ENCODE data around the gene PRM3. TPM values are rescaled to one million over a fixed set of nuclear protein-coding genes. Genes with fewer than 3 reads are reported as not detected.
A peak's percentile ranks its signal among the peaks of the same experiment; 100 is the strongest.

PRM3 gene
- total RNA-seq, 2 experiments from 2014 or later: not detected

DNA sequence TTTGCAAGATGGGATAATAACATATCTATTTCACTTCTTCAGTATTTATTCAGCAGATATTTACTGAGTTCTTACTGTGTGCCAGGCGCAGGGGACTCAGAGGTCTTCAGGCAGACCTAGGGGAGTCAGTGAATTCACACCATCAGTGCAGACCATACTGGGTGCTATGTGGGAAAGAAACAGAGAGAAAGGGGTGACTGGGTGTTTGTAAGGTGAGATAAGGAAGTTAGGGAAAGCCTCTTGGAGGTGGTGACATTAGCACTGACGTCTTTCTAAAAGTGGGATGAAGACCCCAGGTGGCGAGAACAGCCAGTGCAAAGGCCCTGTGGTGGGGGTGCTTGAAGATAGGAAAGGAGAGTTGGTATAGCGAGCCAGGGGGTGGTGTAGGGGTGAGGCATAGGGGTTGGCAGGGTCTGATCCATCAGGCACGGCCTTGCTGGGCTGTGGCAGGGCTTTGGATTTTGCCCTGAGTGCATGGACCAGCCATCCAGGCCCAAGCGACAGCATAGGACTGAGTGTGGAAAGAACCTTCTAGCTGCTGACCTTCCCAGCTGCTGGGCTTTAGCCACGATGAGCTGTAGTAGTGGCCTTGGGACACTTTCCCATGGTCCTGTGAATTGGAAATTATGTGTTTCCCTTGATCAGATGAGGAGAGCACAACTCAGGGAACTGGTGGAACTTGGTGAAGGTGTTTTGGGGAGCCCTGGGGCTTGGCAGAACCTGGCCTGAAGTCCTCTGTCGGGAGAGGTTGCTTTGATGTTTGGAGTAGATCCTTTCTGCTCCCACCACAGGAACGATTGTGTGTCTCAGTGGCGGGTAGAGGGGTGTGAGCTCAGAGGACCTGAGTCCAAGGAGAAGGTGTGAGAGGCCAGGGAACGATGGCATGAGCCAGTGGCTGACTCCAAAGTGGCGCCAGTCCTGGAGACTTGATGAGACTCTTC, 13.5 kb downstream of the PRM3 start:
- no peak for DNase-seq (ENCODE audit: low spot score)
- no peak overlapping the region for H3K4me2 ChIP-seq (ENCODE audit: low read length)
- intact Hi-C loops (cut with micrococcal nuclease; ENCODE audit: unreplicated experiment): no loop called here
- H3K4me3 ChIP-seq (ENCODE audit: low read depth, low read length, poor library complexity, severe bottlenecking): no peak overlapping the region
- no TSS peak for BruUV-seq (replicated peaks)
- no peaks in the 10 kb centered on the region for H3K9me3 ChIP-seq (ENCODE audit: low read length)
- no peak overlapping the region for H3K27ac ChIP-seq (ENCODE audit: low read depth, low read length, poor library complexity, severe bottlenecking)
- CTCF ChIA-PET (ENCODE audit: unreplicated experiment): no interaction called here
- H3K36me3 ChIP-seq (ENCODE audit: insufficient read depth, low read length): peaks cover 8% of the 10 kb centered on the region
- H2AFZ ChIP-seq (ENCODE audit: low read length): no peak overlapping the region
- no peak for TF ChIP-seq CTCF (conservative IDR thresholded peaks at IDR 0.05; ENCODE audit: low read length)
- TF ChIP-seq EZH2phosphoT487 (IDR thresholded peaks at IDR 0.05; ENCODE audit: borderline replicate concordance, low read depth, low read length): no peak
- POLR2A ChIA-PET: interaction anchor here (0.5 to 2.9 kb wide), 2 partner anchors 38 to 106 kb away, joined by 4 to 11 read pairs; no protein-coding TSS in a partner anchor
- peaks cover 8% of the 10 kb centered on the region; the same call in 1 of the 2 replicates for H3K79me2 ChIP-seq (ENCODE audit: insufficient read depth, low read depth, low read length)
- peaks cover 4% of the 10 kb centered on the region; the same call in 1 of the 2 replicates for H4K20me1 ChIP-seq (ENCODE audit: insufficient read depth, low read length)
- no peaks in the 10 kb centered on the region for H3K9me2 ChIP-seq (ENCODE audit: insufficient read depth, low read length)
- H3K4me1 ChIP-seq (ENCODE audit: insufficient read depth, low read length, poor library complexity, severe bottlenecking): peaks cover 45% of the 10 kb centered on the region

- Histone ChIP-seq H3K79me2 (ENCODE audit: insufficient read depth, low read depth, low read length) (peaks cover 19% of the 10 kb centered on the region), H3K9me3 (ENCODE audit: low read length) (no peaks in the 10 kb centered on the region), H3K9me2 (ENCODE audit: insufficient read depth, low read length) (no peaks in the 10 kb centered on the region), H3K4me1 (ENCODE audit: insufficient read depth, low read length, poor library complexity, severe bottlenecking) (peaks cover 37% of the 10 kb centered on the region), H2AFZ (ENCODE audit: low read length) (peak overlapping the region; percentile 7; the same call in 1 of the 2 replicates), H3K4me2 (ENCODE audit: low read length) (peak overlapping the region; percentile 79), H3K27ac (ENCODE audit: low read depth, low read length, poor library complexity, severe bottlenecking) (peak overlapping the region; percentile 23), H3K4me3 (ENCODE audit: low read depth, low read length, poor library complexity, severe bottlenecking) (peak overlapping the region; percentile 15), H3K36me3 (ENCODE audit: insufficient read depth, low read length) (peaks cover 19% of the 10 kb centered on the region), H4K20me1 (ENCODE audit: insufficient read depth, low read length) (peaks cover 12% of the 10 kb centered on the region)
- ChIA-PET CTCF (ENCODE audit: unreplicated experiment) (interaction anchor here (0.6 kb wide), 1 partner anchor 98 kb away, joined by 3 read pairs; no protein-coding TSS in a partner anchor), POLR2A (interaction anchor here (0.6 to 2.9 kb wide), 5 partner anchors 33 to 98 kb away, joined by 3 to 11 read pairs (median 4); no protein-coding TSS in a partner anchor)
- intact Hi-C loops (cut with micrococcal nuclease; ENCODE audit: unreplicated experiment): no loop called here
- BruUV-seq (replicated peaks): no TSS peak
- DNase-seq (ENCODE audit: low spot score): peak; percentile 66
- TF ChIP-seq CTCF (conservative IDR thresholded peaks at IDR 0.05; ENCODE audit: low read length) (no peak), EZH2phosphoT487 (IDR thresholded peaks at IDR 0.05; ENCODE audit: borderline replicate concordance, low read depth, low read length) (no peak)
These were observed 14.6 kb downstream of the PRM3 start for GRCh38 chr16:11258553-11259492.
